GM23338 (cell line): Measurements from ENCODE around the gene MT1H. TPM values are rescaled to one million over a fixed set of nuclear protein-coding genes. Genes with fewer than 3 reads are reported as not detected.
"Not testable (repeated sequence)": the region's sequence is repeated elsewhere in the genome, so short reads cannot be mapped to it uniquely, and the experiment has no call there.

Source experiments
- ATAC-seq: fragments of 200-7000 bp; cut with Tn5 transposase; 3 replicates; pipeline ENCODE4 v1.9.1; 2020
- DNase-seq: peaks from one replicate; pipeline ENCODE4 v3.0.0-alpha.2; 2015; ENCODE audit warnings: low spot score
- H2AFZ ChIP-seq: fragments of 200-600 bp; sonication (generic); 2 replicates; pipeline ENCODE4 v1.8.0; 2016; ENCODE audit warnings: antibody characterized with exemption, mild to moderate bottlenecking, moderate library complexity
- H3F3A ChIP-seq: fragments of 200-600 bp; sonication (generic); replicated peaks from 2 replicates; pipeline ENCODE4 v1.8.0; 2017; ENCODE audit warnings: antibody characterized with exemption, mixed run types, low read depth
- H3K27ac ChIP-seq: fragments of 200-600 bp; sonication (generic); 2 replicates; pipeline ENCODE4 v1.6.1; 2016; ENCODE audit warnings: low read depth
- H3K27me3 ChIP-seq: fragments of 200-600 bp; sonication (generic); 2 replicates; pipeline ENCODE4 v1.8.0; 2016; ENCODE audit warnings: mild to moderate bottlenecking, mixed run types, moderate library complexity; ENCODE audit not compliant: insufficient read depth
- H3K36me3 ChIP-seq: fragments of 200-600 bp; sonication (generic); 2 replicates; pipeline ENCODE4 v1.8.0; 2016; ENCODE audit warnings: mild to moderate bottlenecking; ENCODE audit not compliant: insufficient read depth
- H3K4me1 ChIP-seq: fragments of 200-600 bp; sonication (generic); 2 replicates; pipeline ENCODE4 v1.8.0; 2016; ENCODE audit warnings: mild to moderate bottlenecking, moderate library complexity; ENCODE audit not compliant: insufficient read depth
- H3K4me2 ChIP-seq: fragments of 200-600 bp; sonication (generic); 2 replicates; pipeline ENCODE4 v1.7.1; 2017; ENCODE audit warnings: mixed run types
- H3K4me3 ChIP-seq: fragments of 200-600 bp; sonication (generic); 2 replicates; pipeline ENCODE4 v1.6.1; 2016; ENCODE audit warnings: mixed run types
- H3K79me2 ChIP-seq: fragments of 200-600 bp; sonication (generic); replicated peaks from 2 replicates; pipeline ENCODE4 v1.8.0; 2017; ENCODE audit warnings: mild to moderate bottlenecking; ENCODE audit not compliant: insufficient read depth
- H3K9me2 ChIP-seq: fragments of 200-600 bp; sonication (generic); 2 replicates; pipeline ENCODE4 v1.8.0; 2017; ENCODE audit not compliant: insufficient read depth
- H4K20me1 ChIP-seq: fragments of 200-600 bp; sonication (generic); replicated peaks from 2 replicates; pipeline ENCODE4 v1.8.0; 2017; ENCODE audit warnings: mild to moderate bottlenecking; ENCODE audit not compliant: insufficient read depth
- H3K27ac Mint-ChIP-seq: 2 replicates; pipeline ENCODE4 v1.8.0; 2020; ENCODE audit warnings: inconsistent platforms, mild to moderate bottlenecking, moderate library complexity, mixed read lengths
- H3K27me3 Mint-ChIP-seq: 3 replicates; pipeline ENCODE4 v1.8.0; 2022; ENCODE audit warnings: low read depth, mild to moderate bottlenecking, moderate library complexity, mixed read lengths, inconsistent platforms; ENCODE audit not compliant: insufficient read depth, poor library complexity
- H3K36me3 Mint-ChIP-seq: 3 replicates; pipeline ENCODE4 v1.8.0; 2021; ENCODE audit warnings: low read depth, mild to moderate bottlenecking, inconsistent platforms, moderate library complexity, mixed read lengths
- H3K4me1 Mint-ChIP-seq: 3 replicates; pipeline ENCODE4 v1.8.0; 2020; ENCODE audit warnings: mild to moderate bottlenecking, inconsistent platforms, mixed read lengths
- H3K4me3 Mint-ChIP-seq: 3 replicates; pipeline ENCODE4 v1.8.0; 2021; ENCODE audit warnings: moderate library complexity, mild to moderate bottlenecking, inconsistent platforms, mixed read lengths
- H3K9me3 Mint-ChIP-seq: 3 replicates; pipeline ENCODE4 v1.8.0; 2020; ENCODE audit warnings: moderate library complexity, mild to moderate bottlenecking, inconsistent platforms, mixed read lengths
- CREB1 ChIP-seq: fragments of 250-450 bp; sonication (Bioruptor Pico); IDR thresholded peaks from 2 replicates; pipeline ENCODE4 v1.5.0; 2020; ENCODE audit warnings: low read depth, mild to moderate bottlenecking, moderate library complexity
- CTCF ChIP-seq, 2 experiments: fragments of 200-600 bp in 1 of 2; sonication (generic) in 1 of 2; conservative IDR thresholded peaks; 2 replicates each; pipeline versions ENCODE4 v1.5.1 to v1.6.1; 2016 to 2017; ENCODE audit warnings: antibody characterized with exemption in 2 of 2, low read depth in 2 of 2, mild to moderate bottlenecking in 2 of 2, moderate library complexity in 1 of 2
- EZH2 ChIP-seq: fragments of 200-600 bp; sonication (generic); IDR thresholded peaks from one replicate; pipeline ENCODE4 v1.8.0; 2017; ENCODE audit warnings: antibody characterized with exemption, mild to moderate bottlenecking, low read depth; ENCODE audit not compliant: unreplicated experiment
- EZH2phosphoT487 ChIP-seq: fragments of 200-600 bp; sonication (generic); IDR thresholded peaks from one replicate; pipeline ENCODE4 v1.8.1; 2018; ENCODE audit warnings: antibody characterized with exemption; ENCODE audit not compliant: unreplicated experiment
- NANOG ChIP-seq: IDR thresholded peaks from 2 replicates; pipeline ENCODE4 v1.6.1; 2016; ENCODE audit warnings: antibody characterized with exemption, borderline replicate concordance
- POLR2AphosphoS5 ChIP-seq: IDR thresholded peaks from 2 replicates; pipeline ENCODE4 v1.6.1; 2016; ENCODE audit warnings: antibody characterized with exemption, low read depth
- REST ChIP-seq: IDR thresholded peaks from one replicate; pipeline ENCODE4 v1.6.1; 2018; ENCODE audit warnings: antibody characterized with exemption; ENCODE audit not compliant: unreplicated experiment
- STAT1 ChIP-seq: IDR thresholded peaks from one replicate; pipeline ENCODE4 v1.6.1; 2016; ENCODE audit warnings: antibody characterized with exemption; ENCODE audit not compliant: unreplicated experiment
- ZNF114 ChIP-seq: fragments of 250-450 bp; sonication (Bioruptor Pico); IDR thresholded peaks from 2 replicates; pipeline ENCODE4 v1.5.0; 2020; ENCODE audit warnings: mild to moderate bottlenecking, moderate library complexity
- polyA plus RNA-seq: library from polyadenylated mRNA; unstranded; fragments of >200 nt; fragmentation: Nextera tagmentation; extraction: Ambion mirVana; gene quantifications from 2 replicates; pipeline ENCODE4 v1.2.1, GENCODE V29; 2016
- total RNA-seq: library from RNA; depleted of rRNA; stranded (reverse); fragments of >200 nt; shearing (Covaris generic); gene quantifications from 2 replicates; pipeline ENCODE4 v1.2.3, GENCODE V29; 2014

MT1H gene
- total and polyA plus RNA-seq, 2 experiments from 2014 or later: 52.3 to 425 TPM

GRCh38 chr16:56620339-56620897 is 49.2 kb upstream of the MT1H start (continued):
- no peak for TF ChIP-seq REST
- TF ChIP-seq EZH2: no peak
- no peak for TF ChIP-seq STAT1
- TF ChIP-seq NANOG: no peak
- TF ChIP-seq CREB1 (CRISPR knock-in tag): no peak
- TF ChIP-seq EZH2phosphoT487: no peak
- TF ChIP-seq CTCF (conservative IDR thresholded peaks at IDR 0.05; ENCODE audit: low read depth in 2 of 2): no peak
- TF ChIP-seq ZNF114 (CRISPR knock-in tag): no peak
- no peak for TF ChIP-seq POLR2AphosphoS5

- not testable (repeated sequence) for H3K4me3 Mint-ChIP-seq
Measured at GRCh38 chr16:56621665-56622445, 47.8 kb upstream of the MT1H start.

GRCh38 chr16:56623184-56623583 is 46.4 kb upstream of the MT1H start:
- not testable (repeated sequence) for H3K4me2 ChIP-seq, DNase-seq, H3K4me3 ChIP-seq, H4K20me1 ChIP-seq, H3K27ac ChIP-seq, H3K79me2 ChIP-seq, H3K9me2 ChIP-seq, ATAC-seq, H3K27ac Mint-ChIP-seq, H3K4me3 Mint-ChIP-seq, H3K36me3 ChIP-seq, H2AFZ ChIP-seq
- H3F3A ChIP-seq: 0 out of 2 replicates have a peak, but pooled peaks cover 11% of the 10 kb centered on the region
- H3K9me3 Mint-ChIP-seq: peaks cover 11% of the 10 kb centered on the region; the same call in 1 of the 3 replicates
- peaks cover 14% of the 10 kb centered on the region; the same call in 1 of the 3 replicates for H3K36me3 Mint-ChIP-seq
- peaks cover 100% of the 10 kb centered on the region for H3K27me3 ChIP-seq
- peaks cover 88% of the 10 kb centered on the region for H3K27me3 Mint-ChIP-seq
- peaks cover 55% of the 10 kb centered on the region for H3K4me1 Mint-ChIP-seq
- H3K4me1 ChIP-seq: peaks cover 44% of the 10 kb centered on the region

More at GRCh38 chr16:56621665-56622445, 47.8 kb upstream of the MT1H start:
- H3K4me3 ChIP-seq, H3K9me2 ChIP-seq, H3K36me3 ChIP-seq, H4K20me1 ChIP-seq, H3K27ac Mint-ChIP-seq, H3K36me3 Mint-ChIP-seq, DNase-seq, ATAC-seq, H3K27ac ChIP-seq, H3K79me2 ChIP-seq, H2AFZ ChIP-seq: not testable (repeated sequence)
- Mint-ChIP-seq H3K27me3 (peaks cover 88% of the 10 kb centered on the region), H3K4me1 (peaks cover 58% of the 10 kb centered on the region), H3K9me3 (peaks cover 11% of the 10 kb centered on the region; the same call in 1 of the 3 replicates)
- Histone ChIP-seq H3F3A (0 out of 2 replicates have a peak, but pooled peaks cover 11% of the 10 kb centered on the region), H3K27me3 (peaks cover 100% of the 10 kb centered on the region), H3K4me2 (peak overlapping the region; percentile 65), H3K4me1 (peaks cover 53% of the 10 kb centered on the region)
- peak; percentile 15 for TF ChIP-seq EZH2
